H9 (cell line): ENCODE measurements around the gene ADCY5. TPM values are rescaled to one million over a fixed set of nuclear protein-coding genes. Genes with fewer than 3 reads are reported as not detected.
A peak's percentile ranks its signal among the peaks of the same experiment; 100 is the strongest.

Source experiments
- DNase-seq: peaks from one replicate; pipeline ENCODE4 v3.0.0-alpha.2; 2017
- H2AFZ ChIP-seq: one replicate; pipeline ENCODE4 v1.6.1; 2013; ENCODE audit warnings: mild to moderate bottlenecking, low read length, control low read depth, moderate library complexity
- H2AK5ac ChIP-seq: 2 replicates; pipeline ENCODE4 v1.6.1; 2013; ENCODE audit warnings: low read length, control low read depth, mixed read lengths; ENCODE audit not compliant: insufficient read length
- H2BK120ac ChIP-seq: one replicate; pipeline ENCODE4 v1.6.1; 2013; ENCODE audit warnings: low read depth, mild to moderate bottlenecking, low read length, control low read depth, inconsistent platforms; ENCODE audit not compliant: poor library complexity, severe bottlenecking
- H2BK12ac ChIP-seq: 2 replicates; pipeline ENCODE4 v1.6.1; 2013; ENCODE audit warnings: low read length, control low read depth, mixed read lengths, low read depth; ENCODE audit not compliant: insufficient read length
- H2BK15ac ChIP-seq: 2 replicates; pipeline ENCODE4 v1.6.1; 2013; ENCODE audit warnings: low read depth, low read length, control low read depth
- H2BK20ac ChIP-seq: one replicate; pipeline ENCODE4 v1.6.1; 2013; ENCODE audit warnings: low read depth, mild to moderate bottlenecking, low read length, control low read depth, inconsistent platforms; ENCODE audit not compliant: poor library complexity, severe bottlenecking
- H2BK5ac ChIP-seq: 2 replicates; pipeline ENCODE4 v1.6.1; 2013; ENCODE audit warnings: low read length, control low read depth, mixed read lengths; ENCODE audit not compliant: insufficient read length
- H3K14ac ChIP-seq: 2 replicates; pipeline ENCODE4 v1.6.1; 2013; ENCODE audit warnings: low read length, control low read depth; ENCODE audit not compliant: insufficient read depth
- H3K18ac ChIP-seq: 2 replicates; pipeline ENCODE4 v1.6.1; 2013; ENCODE audit warnings: low read depth, mild to moderate bottlenecking, mixed read lengths, low read length, control low read depth; ENCODE audit not compliant: insufficient read length
- H3K23ac ChIP-seq: 2 replicates; pipeline ENCODE4 v1.6.1; 2013; ENCODE audit warnings: low read length, control low read depth, mixed read lengths, low read depth; ENCODE audit not compliant: insufficient read length
- H3K23me2 ChIP-seq: 2 replicates; pipeline ENCODE4 v1.6.1; 2013; ENCODE audit warnings: low read depth, mild to moderate bottlenecking, mixed read lengths, low read length, control low read depth; ENCODE audit not compliant: insufficient read length, poor library complexity, severe bottlenecking
- H3K27ac ChIP-seq: 2 replicates; pipeline ENCODE4 v1.5.1; 2013; ENCODE audit warnings: low read length, control low read depth, mixed read lengths, low read depth; ENCODE audit not compliant: insufficient read length
- H3K27me3 ChIP-seq: 2 replicates; pipeline ENCODE4 v1.6.1; 2013; ENCODE audit warnings: low read length, control low read depth, inconsistent platforms; ENCODE audit not compliant: insufficient read depth
- H3K4ac ChIP-seq: 2 replicates; pipeline ENCODE4 v1.6.1; 2013; ENCODE audit warnings: low read depth, mild to moderate bottlenecking, control low read depth, inconsistent platforms, low read length, moderate library complexity
- H3K4me1 ChIP-seq: 2 replicates; pipeline ENCODE4 v1.6.1; 2013; ENCODE audit warnings: low read length, control low read depth, inconsistent platforms; ENCODE audit not compliant: insufficient read depth
- H3K4me2 ChIP-seq: 2 replicates; pipeline ENCODE4 v1.6.1; 2013; ENCODE audit warnings: low read length, control low read depth, mixed read lengths; ENCODE audit not compliant: insufficient read length, insufficient read depth
- H3K56ac ChIP-seq: 2 replicates; pipeline ENCODE4 v1.6.1; 2013; ENCODE audit warnings: low read depth, mild to moderate bottlenecking, mixed read lengths, low read length, control low read depth; ENCODE audit not compliant: insufficient read length
- H3K79me1 ChIP-seq: 2 replicates; pipeline ENCODE4 v1.6.1; 2013; ENCODE audit warnings: low read depth, mild to moderate bottlenecking, moderate library complexity, low read length, control low read depth, inconsistent platforms; ENCODE audit not compliant: insufficient read depth, poor library complexity, severe bottlenecking
- H3K79me2 ChIP-seq: 2 replicates; pipeline ENCODE4 v1.6.1; 2013; ENCODE audit warnings: low read length, control low read depth, inconsistent platforms; ENCODE audit not compliant: insufficient read depth
- H3K9ac ChIP-seq: 2 replicates; pipeline ENCODE4 v1.6.1; 2013; ENCODE audit warnings: low read length, control low read depth, mixed read lengths; ENCODE audit not compliant: insufficient read length; ENCODE audit errors: extremely low read depth
- H3K9me3 ChIP-seq: one replicate; pipeline ENCODE4 v1.6.1; 2013; ENCODE audit warnings: low read depth, low read length, inconsistent platforms; ENCODE audit not compliant: control insufficient read depth
- H3T11ph ChIP-seq: one replicate; pipeline ENCODE4 v1.6.1; 2013; ENCODE audit warnings: mild to moderate bottlenecking, low read length, control low read depth, inconsistent platforms
- H4K20me1 ChIP-seq: one replicate; pipeline ENCODE4 v1.6.1; 2013; ENCODE audit not compliant: control insufficient read depth, insufficient read length, insufficient read depth
- H4K5ac ChIP-seq: 2 replicates; pipeline ENCODE4 v1.6.1; 2013; ENCODE audit warnings: low read depth, mild to moderate bottlenecking, mixed read lengths, low read length, control low read depth; ENCODE audit not compliant: insufficient read length
- H4K8ac ChIP-seq: replicated peaks from 2 replicates; pipeline ENCODE4 v1.6.1; 2013; ENCODE audit warnings: low read length, control low read depth, mixed read lengths, low read depth; ENCODE audit not compliant: insufficient read length
- H4K91ac ChIP-seq: 2 replicates; pipeline ENCODE4 v1.6.1; 2013; ENCODE audit warnings: low read depth, mild to moderate bottlenecking, moderate library complexity, mixed read lengths, low read length, control low read depth; ENCODE audit not compliant: insufficient read length
- H3K27ac Mint-ChIP-seq, 3 experiments: 2 replicates in 2 of 3; 3 replicates in 1 of 3; pipeline ENCODE4 v1.8.0; 2020 to 2021; ENCODE audit warnings: mixed read lengths in 3 of 3, mild to moderate bottlenecking in 1 of 3, moderate library complexity in 1 of 3
- H3K27me3 Mint-ChIP-seq: 2 replicates; pipeline ENCODE4 v1.8.0; 2021; ENCODE audit warnings: low read depth, mild to moderate bottlenecking, moderate library complexity, mixed read lengths
- H3K36me3 Mint-ChIP-seq, 3 experiments: 2 replicates in 2 of 3; 3 replicates in 1 of 3; pipeline ENCODE4 v1.8.0; 2020 to 2021; ENCODE audit warnings: low read depth in 3 of 3, mixed read lengths in 3 of 3; ENCODE audit not compliant: insufficient read depth in 1 of 3
- H3K4me1 Mint-ChIP-seq, 2 experiments: 2 replicates each; pipeline ENCODE4 v1.8.0; 2020; ENCODE audit warnings: mixed read lengths in 2 of 2
- H3K4me3 Mint-ChIP-seq, 2 experiments: 2 replicates in 1 of 2; 3 replicates in 1 of 2; pipeline ENCODE4 v1.8.0; 2020 to 2021; ENCODE audit warnings: mild to moderate bottlenecking in 2 of 2, mixed read lengths in 2 of 2, moderate library complexity in 1 of 2
- H3K9me3 Mint-ChIP-seq, 2 experiments: 2 replicates in 1 of 2; 3 replicates in 1 of 2; pipeline ENCODE4 v1.8.0; 2020; ENCODE audit warnings: mild to moderate bottlenecking in 2 of 2, mixed read lengths in 2 of 2, moderate library complexity in 1 of 2
- WGBS: extraction: QIAGEN DNeasy Blood & Tissue Kit; methylation state at CpG from one replicate; pipeline ENCODE4 v1.1.7; 2013; ENCODE audit warnings: missing lambda C conversion rate, low lambda C conversion rate, mixed read lengths; ENCODE audit not compliant: insufficient read length; ENCODE audit errors: extremely low coverage; 5-methylcytosine and 5-hydroxymethylcytosine counted together
- total RNA-seq: library from RNA; stranded (reverse); gene quantifications from 2 replicates; pipeline ENCODE4 v1.2.1, GENCODE V29; 2021
- TF ChIP-seq, protein P1 (sequence below): fragments of 200-600 bp; sonication (generic); conservative IDR thresholded peaks from 3 replicates; pipeline ENCODE4 v1.8.0; 2021; ENCODE audit warnings: antibody characterized with exemption, mild to moderate bottlenecking

ADCY5 gene
- total RNA-seq, 1 experiment from 2014 or later, result 5.0 TPM

DNA sequence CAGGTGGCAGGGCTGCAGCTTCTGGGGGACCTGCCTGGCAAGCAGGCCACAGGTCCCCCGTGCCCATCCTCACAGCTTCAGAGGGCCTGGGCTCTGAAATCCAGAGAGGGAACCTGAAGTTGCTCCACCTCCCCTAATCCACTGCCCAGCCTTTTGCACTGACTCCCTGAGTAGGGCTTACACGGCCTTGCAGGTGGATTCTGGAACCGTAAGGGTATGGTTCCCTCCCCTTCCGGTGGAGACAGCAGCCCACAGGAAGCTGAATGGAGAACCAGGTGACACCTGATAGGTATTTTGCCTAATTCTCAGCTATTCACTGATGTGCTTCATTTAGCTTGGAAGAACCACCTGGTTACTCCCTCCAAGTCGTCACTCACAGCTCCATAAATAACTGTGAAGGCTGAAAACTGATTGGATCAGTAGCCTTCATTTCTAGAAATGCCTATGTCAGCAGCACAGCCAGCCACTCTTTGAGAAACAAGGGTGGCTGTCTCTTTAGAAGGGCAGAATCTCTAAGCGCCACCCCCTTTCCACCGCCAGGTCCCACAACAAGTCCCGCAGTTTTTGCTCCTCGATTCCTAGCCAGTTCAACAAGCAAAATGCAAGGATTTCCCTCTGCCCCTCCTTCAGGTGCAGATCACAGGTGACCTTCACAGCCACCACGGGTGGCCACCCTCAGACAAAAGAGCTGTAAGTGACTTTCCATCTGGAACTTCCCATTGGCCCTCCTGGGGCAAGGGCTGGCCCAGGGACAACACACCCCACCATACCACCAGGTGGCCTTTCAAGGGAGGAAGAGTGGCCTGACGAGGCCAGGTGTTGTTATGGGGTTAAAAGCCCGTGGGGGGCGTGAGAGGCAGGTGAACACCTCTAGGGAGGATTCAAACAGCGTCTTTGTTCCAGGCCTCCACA lies 134.3 kb downstream of the ADCY5 start:
- H3K4me1 Mint-ChIP-seq, result peaks cover 68 to 74% of the 10 kb centered on the region in 2 experiments
- no peak overlapping the region for H2BK5ac ChIP-seq

More for the DNA sequence above, 134.3 kb downstream of the ADCY5 start:
- Mint-ChIP-seq H3K27ac (peak overlapping the region; percentile 99), H3K9me3 (no peaks in the 10 kb centered on the region; a peak in 1 of 5 replicates), H3K27me3 (peaks cover 5% of the 10 kb centered on the region), H3K36me3 (peaks cover 0 to 8% (median 2%) of the 10 kb centered on the region in 3 experiments; a peak in 6 of 7 replicates), H3K4me3 (peak overlapping the region; percentile 57 to 69)
- Histone ChIP-seq H3K4ac (no peak overlapping the region), H3K27ac (peak overlapping the region; percentile 72), H3K23ac (no peak overlapping the region), H2BK15ac (no peak overlapping the region), H3K9me3 (no peaks in the 10 kb centered on the region), H4K8ac (no peak overlapping the region), H3K9ac (no peak overlapping the region), H4K20me1 (no peaks in the 10 kb centered on the region), H3K56ac (no peak overlapping the region), H2AFZ (no peak overlapping the region), H3K18ac (no peak overlapping the region), H3K4me1 (peaks cover 28% of the 10 kb centered on the region; the same call in 1 of the 2 replicates), H4K5ac (no peak overlapping the region), H2BK12ac (no peak overlapping the region), H2AK5ac (no peak overlapping the region), H3K23me2 (peaks cover 8% of the 10 kb centered on the region), H3K27me3 (no peaks in the 10 kb centered on the region), H2BK20ac (no peak overlapping the region), H3K79me1 (no peaks in the 10 kb centered on the region), H2BK120ac (no peak overlapping the region), H3K79me2 (peaks cover 2% of the 10 kb centered on the region; the same call in 1 of the 2 replicates), H3K14ac (no peak overlapping the region), H3K4me2 (peak overlapping the region; percentile 45), H4K91ac (no peak overlapping the region), H3T11ph (no peak overlapping the region)
- TF ChIP-seq, protein P1, sequence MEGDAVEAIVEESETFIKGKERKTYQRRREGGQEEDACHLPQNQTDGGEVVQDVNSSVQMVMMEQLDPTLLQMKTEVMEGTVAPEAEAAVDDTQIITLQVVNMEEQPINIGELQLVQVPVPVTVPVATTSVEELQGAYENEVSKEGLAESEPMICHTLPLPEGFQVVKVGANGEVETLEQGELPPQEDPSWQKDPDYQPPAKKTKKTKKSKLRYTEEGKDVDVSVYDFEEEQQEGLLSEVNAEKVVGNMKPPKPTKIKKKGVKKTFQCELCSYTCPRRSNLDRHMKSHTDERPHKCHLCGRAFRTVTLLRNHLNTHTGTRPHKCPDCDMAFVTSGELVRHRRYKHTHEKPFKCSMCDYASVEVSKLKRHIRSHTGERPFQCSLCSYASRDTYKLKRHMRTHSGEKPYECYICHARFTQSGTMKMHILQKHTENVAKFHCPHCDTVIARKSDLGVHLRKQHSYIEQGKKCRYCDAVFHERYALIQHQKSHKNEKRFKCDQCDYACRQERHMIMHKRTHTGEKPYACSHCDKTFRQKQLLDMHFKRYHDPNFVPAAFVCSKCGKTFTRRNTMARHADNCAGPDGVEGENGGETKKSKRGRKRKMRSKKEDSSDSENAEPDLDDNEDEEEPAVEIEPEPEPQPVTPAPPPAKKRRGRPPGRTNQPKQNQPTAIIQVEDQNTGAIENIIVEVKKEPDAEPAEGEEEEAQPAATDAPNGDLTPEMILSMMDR, result peak; percentile 62; the same call in 2 of the 3 replicates
- WGBS, result no CpG with 5 or more reads among the region's 14 CpGs
- peak; percentile 99 for DNase-seq
